GM18520 (cell line): Measurements from ENCODE around the gene MYPOP.

ENCODE experiments used
- ATAC-seq: cut with Tn5 transposase; IDR thresholded peaks from one replicate; pipeline ENCODE4 v1.9.1; 2021; ENCODE audit not compliant: unreplicated experiment

MYPOP gene, protein sequence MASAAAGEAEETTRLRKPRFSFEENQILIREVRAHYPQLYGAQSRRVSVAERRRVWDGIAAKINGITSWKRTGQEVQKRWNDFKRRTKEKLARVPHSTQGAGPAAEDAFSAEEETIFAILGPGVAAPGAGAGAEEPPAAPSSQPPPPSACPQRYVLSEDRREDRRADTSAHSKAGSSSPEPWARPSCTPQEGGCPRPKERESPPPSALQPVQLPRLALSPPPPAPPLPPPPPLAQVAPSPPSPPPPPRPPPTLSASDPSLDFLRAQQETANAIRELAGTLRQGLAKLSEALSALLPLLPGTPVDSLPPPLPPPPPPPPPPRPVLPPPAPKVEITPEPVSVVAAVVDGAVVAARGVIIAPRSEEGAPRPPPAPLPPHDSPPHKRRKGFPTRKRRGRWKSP

DNA sequence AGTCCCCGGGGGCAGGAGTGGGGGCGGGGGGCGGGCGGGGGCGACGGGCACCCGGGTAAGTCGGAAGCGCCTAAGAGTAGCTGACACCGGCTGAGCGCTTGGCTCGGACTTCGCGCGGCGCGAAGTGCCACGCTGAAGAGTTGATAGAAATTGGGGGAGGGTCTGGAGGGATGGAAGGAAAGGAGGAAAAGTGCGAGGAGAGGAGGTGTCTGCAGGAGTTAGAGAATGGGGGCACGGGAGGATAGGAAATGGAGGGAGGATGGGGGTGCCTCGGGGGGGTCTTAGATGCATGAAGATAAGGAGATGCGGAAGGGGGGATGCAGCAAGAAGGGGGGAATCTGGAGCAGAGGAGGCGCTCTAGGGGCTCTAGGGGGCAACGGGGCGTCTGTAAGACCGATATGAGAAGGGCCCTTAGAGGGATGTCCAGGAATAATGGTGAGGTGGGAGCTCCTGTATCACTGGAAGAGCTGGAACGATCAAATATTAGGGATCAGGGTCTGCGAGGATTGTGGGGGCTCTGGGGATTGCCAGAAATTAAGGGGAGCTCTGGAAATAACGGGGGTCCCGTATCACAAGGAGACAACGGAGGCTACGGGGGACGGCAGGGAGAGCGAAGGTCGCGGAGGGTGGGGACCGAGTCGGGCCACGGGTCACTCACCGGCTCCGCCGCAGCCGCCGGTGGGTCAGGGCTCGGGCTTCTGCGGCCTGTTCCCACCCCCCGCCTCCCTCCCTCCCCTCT, at the start of gene MYPOP:
TSS of gene MYPOP (minus strand) at position 702 of the 739 bp plus-strand sequence. CDS start 840 bp downstream, outside the sequence.
- ATAC-seq: no peak

DNA sequence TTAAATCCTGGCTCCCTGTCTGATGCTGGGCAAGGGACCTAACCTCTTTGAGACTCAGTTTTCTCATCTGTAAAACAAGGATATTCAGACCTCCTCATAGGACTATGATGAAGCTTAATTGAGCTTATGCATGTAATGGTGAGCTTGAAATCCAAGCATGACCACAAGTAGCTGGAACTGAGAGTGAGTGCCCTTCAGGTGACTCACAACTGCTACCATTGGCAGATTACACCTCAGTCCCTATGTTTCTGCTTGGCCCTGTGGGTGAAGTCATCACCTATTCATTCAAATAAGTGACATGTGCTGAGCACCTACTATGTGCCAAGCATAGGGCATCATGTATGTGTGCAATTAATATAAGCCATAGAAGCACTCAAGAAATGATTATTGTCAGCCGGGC, 45.5 kb upstream of the MYPOP start:
- ATAC-seq: no peak

DNA sequence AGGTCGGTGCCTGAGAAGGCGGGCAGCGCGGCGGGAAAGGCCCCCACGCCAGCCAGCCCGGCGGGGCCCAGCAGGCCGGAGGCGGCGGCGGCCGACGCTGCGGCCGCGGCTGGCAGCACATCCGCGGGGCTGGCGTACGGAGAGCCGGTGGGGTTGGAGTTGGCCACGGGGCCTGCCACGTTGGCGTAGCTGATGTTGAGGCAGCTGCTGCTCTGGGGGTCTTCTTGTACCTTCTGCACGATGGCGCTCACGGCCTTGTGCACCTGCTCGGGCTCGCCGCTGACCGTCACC, 38.0 kb upstream of the MYPOP start:
- ATAC-seq: no peak

DNA sequence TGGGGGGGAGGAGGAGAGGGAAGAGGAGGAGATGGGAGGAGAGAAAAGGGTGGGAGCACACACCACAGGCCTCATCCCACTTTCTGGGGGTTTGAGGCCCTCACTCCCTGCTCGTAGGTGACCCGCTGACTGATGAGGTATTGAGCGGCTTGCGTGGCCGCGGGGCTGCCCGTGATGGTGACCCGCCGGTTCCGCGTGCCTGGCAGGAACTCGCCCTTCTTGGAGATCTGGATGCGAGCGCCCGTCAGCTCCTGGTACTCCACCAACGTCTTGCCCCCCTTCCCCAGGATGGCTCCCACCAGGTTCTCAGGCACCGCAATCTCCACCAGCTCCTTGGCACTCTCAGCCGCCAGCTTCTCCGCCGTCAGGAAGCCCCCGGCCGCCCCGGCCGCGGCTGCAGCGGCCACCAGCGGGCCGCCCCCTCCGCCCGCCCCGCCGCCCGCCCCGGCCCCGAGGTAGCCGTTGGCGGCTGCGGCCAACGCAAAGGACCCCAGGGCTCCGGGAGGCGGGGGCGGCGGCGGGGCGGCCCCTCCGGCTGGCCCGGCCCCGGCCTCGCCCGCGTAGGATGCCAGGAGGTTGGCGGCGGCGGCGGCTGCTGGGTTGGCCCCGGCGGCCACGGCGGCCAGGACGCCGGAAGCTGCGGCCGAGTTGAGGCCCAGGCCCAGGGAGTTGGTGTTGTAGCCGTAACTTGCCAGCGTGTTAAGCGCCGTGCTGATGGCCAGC, 37.5 kb upstream of the MYPOP start:
- ATAC-seq: no peak

DNA sequence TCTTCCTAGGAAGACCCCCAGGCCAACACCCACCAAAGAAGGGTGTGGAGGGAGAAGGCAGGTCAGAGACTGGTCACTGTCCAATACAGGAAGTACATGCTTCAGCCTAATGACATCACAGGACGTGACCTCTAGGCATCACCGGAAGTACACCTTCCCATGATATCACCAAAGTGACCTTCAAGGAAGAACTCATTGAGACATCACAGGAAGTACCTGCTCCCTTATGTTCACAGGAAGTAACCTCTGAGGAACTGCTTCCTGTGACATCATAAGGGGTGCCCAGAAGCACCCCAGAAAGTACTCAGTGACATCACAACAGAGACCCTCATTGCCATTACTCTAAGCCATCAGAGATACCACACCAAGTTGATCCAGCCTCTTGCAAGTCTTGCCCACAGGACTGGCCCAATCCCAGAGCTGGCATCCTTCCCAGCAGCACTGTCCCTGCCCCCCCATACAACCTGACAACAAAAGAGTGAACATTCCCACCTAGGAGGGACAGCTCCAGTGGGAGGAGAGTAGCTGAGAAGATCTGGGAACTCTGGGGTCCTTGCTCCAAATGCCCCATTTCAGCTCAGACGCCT, 36.4 kb upstream of the MYPOP start:
- ATAC-seq: no peak

DNA sequence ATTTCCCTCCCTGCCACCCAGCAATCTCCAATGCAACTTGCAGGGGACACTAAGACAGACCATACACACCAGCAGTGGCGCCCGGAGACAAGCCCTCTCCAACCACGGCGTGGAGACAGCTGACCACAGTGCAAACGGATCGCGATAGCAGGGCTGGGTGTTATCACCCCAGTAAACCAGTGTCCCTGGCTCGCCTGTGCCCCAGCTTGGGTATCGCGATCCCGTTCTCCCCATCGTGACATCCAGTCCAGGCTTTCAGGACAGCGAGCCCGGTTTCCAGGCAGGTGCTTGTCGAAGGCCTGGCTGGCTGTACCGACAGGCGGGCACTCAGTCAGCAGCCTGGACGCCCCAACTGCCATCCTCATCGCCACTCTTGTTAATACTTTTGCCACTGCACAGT, 32.9 kb upstream of the MYPOP start:
- no peak for ATAC-seq

DNA sequence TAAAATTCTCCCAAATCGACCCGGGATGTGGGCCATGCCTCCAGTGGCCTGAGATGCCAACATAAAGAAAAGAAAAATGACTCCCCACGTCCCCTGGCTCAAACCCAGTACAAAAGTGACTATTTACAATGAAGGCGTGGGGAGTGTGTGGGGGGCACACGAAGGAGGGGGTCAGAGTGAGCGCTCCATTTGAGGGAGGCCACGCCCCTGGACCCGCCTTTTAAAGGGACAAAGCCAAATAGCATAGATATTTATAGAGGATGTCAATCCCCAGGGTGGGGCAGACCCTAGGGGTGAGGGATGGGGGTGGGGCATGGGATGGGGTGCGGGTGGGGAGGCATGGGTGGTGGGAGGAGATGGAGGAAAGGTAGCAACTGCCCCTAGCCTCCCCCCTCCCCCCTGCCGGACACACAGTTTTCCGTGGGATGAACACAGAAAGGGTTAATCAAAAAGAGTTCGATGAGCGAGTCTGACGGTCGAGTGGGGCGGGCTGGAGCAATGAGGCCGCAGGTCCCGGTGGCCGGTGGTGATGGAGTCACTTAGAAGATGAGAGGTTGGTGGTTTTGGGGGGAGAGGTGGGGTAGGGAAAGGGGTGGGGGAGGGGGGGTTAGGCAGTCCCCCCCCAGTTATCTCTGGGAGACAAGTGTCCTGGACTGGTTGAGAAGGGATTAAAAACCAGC, 32.3 kb upstream of the MYPOP start:
- no peak for ATAC-seq

DNA sequence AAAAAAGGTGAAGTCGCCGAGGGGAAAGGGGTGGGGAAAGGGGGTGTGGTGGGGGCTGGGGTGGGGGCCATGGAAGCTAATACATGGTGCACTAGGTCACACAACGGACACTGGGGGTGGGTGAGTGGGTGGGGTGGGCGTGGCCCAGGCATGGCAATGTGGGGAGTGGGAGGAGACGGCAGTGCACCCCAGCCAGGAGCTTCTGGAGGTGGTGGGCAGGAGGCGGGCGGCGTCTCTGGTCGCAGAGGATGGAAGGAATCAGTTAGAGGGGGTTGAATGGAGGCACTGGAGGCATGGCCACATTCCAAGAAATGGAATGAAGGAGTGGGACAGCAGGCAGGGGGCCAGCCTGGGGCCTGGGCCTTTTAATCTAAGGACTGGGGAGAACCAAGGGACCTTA, 31.3 kb upstream of the MYPOP start:
- no peak for ATAC-seq

DNA sequence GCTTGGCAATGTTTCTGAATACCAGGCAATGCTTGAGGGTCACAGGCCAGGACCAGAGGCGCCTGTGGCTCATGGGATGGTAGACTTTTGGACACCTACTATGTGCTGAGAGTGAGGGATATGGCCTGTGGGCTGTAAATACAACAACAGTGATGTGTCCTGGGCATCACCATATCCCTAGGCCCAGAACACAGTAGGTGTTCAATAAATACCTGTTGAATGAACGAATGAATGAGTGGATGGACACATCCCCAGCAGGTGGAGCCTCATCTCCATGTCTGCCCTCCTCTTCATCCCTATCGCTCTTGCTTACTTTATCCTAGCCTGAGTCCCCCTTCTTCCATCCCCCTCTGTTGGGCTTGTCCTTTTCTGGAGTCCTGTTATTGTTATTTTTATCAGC, 28.6 kb upstream of the MYPOP start:
- ATAC-seq: no peak

DNA sequence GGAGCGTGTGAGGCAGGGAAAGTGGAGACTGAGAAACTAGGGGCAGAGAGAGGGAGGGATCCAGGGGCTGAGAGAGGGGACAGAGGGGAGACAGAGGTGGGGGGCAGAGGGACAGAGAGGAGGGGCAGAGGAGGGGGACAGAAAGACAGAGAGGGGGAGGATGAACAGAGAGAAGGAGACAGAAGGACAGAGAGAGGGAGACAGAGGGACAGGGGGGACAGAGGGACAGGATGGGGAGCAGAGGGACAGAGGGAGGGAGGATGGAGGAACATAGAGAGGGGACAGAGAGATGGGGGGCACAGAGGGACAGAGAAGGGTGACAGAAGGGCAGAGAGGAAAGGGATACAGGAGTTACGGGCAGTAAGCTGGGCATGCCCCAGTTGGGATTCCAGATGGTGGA, 26.8 kb upstream of the MYPOP start:
- ATAC-seq: no peak

DNA sequence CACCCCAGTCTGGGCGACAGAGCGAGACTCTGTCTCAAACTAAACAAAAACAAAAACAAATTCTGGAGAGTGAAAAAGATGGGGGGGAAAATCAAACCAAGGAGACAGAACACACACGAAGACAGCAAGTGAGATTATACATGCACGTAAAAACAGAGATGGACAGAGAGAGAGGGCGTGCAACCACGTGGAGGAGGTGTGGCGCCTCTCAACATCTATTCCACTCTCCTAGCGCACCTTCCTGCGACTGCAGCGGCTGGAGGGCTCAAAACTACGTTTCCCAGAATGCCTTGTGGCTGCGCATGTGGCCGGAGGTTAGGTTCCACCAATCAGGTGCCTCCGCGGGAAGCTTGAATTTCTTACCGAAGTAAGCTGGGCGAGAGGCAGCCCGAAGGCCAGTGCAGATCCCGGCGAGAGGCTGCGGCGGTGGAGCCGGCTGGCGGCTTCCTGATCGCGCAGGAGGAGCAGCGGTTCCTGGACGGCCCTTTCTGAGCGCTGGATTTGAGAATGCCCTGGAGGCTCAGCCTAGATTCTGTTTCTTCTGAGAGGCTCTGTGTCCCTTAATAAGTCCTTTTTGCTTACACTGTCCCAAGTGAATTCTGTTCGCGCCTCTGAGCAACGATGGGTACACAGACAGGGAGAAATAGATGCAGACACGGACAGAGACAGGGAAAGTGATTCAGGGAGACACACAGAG, 25.3 kb upstream of the MYPOP start:
- no peak for ATAC-seq

DNA sequence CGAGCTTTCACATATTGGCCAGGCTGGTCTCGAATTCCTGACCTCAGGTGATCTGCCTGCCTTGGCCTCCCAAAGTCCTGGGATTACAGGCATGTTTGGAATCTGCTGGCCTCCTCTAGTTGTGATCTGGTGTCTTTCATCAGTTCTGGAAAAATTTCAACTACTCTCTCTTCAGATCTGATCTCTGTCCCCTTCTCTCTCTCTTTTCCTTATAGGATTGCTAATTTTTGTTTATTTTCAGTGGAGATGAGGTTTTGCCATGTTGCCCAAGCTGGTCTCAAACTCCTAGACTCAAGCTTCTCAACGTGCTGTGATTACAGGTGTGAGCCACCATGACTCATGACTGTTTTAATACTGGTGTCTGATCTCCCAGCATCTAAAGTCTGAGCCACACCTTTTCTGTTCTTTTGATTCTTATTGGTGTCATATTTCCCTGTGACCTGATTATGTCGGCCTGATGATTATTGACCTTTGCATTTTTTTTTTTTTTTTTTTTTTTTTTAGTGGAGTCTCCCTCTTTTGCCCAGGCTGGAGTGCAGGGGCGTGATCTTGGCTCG, 22.6 kb upstream of the MYPOP start:
- no peak for ATAC-seq

DNA sequence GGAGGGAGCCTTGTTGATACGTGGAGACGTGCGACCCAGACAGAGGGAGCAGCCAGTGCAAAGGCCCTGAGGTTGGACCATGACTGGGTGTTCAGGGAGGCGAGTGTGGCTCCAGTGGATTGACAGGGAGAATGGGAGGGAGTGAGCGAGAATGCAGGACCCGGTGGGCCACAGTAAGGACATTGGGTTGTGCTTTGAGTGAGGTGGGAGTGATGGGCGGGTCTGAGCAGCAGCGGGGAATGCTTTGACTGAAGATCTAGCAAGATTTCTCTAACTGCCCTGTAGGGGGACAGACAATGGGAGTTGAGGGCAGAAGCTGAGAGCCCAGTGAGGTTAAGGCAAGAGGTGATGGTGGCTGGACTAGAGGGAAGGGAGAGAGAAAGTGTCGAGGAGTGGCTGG, 19.9 kb upstream of the MYPOP start:
- no peak for ATAC-seq

DNA sequence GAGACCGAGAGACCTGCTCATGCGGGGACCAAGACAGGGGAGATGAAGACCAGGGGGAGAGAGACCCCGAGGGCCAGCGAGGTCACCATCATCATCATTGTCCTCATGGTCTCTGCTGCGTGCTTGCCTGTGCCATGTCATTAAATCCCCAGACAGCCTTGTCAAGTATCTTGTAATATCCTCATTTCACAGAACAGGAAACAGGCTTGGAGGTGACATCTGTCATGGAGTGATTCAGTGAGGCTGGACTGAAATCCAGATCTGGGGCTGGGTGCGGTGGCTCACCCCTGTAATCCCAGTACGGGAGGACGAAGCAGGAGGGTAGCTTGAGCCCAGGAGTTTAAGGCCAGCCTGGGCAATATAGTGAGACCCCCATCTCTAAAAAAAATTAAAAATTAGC, 18.0 kb upstream of the MYPOP start:
- ATAC-seq: no peak

DNA sequence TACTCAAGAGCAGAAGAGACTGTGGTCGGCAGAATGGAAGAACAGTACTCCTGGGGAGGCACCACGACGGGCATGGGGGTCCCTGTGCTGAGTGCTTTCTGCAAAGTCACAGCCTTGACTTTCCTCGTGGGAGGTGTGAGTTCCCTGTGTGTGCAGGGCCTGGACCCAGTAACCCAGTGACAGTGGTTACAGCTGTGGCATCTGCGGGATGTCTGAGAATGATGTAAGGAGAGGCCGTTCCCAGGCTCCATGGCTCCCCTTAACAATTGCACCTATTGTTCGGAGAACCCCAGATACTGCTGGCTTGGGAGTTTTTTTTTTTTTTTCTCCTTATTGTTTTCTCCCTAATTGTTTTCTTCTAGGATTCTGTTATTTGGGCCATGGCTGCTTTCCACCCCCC, 17.3 kb upstream of the MYPOP start:
- ATAC-seq: no peak

DNA sequence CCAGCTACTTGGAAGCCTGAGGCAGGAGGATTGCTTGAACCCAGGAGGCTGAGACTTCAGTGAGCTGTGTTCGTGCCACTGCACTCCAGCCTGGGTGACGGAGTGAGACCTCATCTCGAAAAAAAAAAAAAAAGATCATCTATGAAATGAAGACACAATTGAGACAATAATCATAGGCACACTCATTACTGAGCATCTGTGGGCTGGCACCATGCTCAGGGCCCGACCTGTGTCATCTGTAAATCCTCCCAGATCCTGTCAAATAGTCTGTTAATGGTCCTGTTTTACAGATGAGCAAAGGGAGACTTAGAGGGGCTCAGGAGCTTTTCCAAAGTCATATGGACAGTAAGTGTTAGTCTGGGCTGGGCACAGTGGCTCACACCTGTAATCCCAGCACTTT, 16.3 kb upstream of the MYPOP start:
- ATAC-seq: no peak

DNA sequence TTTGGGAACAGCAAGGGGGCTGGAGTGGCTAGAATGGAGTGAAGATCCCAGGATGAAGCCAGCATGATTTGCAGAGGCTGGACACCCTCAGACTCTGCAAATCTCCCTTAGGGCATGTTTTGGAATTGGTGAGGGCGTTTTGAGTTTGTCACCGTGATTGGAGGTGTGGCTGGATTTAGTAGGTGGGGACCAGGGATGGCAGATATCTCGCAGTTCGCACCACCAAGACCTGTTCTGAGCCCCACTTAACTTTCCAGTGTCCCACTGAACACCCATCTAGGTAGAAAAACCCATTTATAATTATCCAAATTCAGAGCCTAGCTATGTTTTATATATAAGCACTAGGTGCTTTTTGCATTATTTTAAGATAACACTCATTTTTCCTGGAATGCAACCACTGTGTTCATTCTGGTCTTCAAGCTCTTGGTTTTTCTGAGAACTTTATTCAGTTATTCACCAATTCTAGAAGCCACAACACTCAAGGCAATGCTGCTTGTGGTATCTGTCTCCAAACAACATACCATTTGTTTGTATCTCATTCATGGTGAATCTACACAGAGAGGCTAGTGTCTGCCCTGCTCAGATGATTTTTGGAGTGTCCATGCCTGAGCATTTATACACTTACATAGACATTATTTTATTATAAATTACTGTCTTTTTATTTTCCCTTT, 15.1 kb upstream of the MYPOP start:
- no peak for ATAC-seq

DNA sequence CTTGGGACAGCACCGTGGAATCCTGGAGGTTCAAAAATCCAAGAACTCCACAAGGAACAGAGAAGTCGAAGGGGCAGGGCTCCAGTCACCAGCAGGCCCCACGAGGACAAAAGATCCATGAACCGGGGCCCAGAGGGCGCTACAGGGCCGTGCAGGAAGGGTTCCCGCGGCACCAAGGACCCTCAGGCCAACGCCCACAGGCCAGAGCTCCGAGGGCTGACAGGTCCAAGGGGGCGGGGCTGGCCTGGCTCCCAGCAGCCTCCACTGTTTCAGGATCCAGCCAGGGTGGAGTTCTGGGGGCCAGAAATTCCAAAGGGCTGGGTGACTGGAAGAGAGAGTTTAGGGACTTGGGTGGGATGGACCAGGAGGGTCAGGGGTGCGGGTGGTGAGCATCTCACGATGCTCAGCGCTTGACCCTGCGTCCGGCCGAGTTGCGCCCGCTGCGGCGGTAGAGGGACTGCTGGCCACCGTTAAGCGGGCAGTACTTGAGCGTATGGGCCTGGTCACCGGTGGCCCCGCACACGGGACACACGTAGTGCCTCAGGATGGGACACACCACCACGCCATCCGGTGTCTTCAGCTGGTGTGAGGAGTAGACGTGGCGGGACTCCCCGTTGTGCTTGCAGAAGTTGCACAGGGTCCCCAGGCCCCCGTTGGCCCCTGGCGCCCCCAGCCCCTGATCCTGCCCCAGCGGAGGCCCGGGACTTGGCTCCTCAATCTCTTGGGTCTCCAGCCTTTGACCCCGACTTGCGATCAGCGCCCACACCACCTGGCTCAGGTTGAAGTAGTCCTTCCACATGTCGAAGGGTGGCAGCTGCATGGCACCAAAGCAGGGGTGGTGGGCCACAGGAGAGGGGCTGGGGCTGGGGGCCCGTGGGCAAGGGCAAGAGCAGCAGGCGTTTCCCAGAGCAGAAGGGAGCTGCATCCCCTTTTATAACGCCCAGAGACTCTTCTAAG, 11.7 kb upstream of the MYPOP start, which contains the start of gene NANOS2:
TSS of gene NANOS2 (minus strand) at position 905 of the 957 bp plus-strand sequence. CDS start at position 820, 85 bp downstream.
- ATAC-seq: no peak
